ENCODE results near the gene MBLAC1. TPM values are rescaled to one million over a fixed set of nuclear protein-coding genes. Genes with fewer than 3 reads are reported as not detected.

MBLAC1 gene, protein sequence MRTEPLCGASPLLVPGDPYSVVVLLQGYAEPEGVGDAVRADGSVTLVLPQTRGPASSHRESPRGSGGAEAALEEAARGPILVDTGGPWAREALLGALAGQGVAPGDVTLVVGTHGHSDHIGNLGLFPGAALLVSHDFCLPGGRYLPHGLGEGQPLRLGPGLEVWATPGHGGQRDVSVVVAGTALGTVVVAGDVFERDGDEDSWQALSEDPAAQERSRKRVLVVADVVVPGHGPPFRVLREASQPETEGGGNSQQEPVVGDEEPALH
- 1 to 10 TPM; 1.2 to 2.6 (median 1.5) TPM for polyA plus RNA-seq (ENCODE audit: insufficient read length in 4 of 4)

DNA sequence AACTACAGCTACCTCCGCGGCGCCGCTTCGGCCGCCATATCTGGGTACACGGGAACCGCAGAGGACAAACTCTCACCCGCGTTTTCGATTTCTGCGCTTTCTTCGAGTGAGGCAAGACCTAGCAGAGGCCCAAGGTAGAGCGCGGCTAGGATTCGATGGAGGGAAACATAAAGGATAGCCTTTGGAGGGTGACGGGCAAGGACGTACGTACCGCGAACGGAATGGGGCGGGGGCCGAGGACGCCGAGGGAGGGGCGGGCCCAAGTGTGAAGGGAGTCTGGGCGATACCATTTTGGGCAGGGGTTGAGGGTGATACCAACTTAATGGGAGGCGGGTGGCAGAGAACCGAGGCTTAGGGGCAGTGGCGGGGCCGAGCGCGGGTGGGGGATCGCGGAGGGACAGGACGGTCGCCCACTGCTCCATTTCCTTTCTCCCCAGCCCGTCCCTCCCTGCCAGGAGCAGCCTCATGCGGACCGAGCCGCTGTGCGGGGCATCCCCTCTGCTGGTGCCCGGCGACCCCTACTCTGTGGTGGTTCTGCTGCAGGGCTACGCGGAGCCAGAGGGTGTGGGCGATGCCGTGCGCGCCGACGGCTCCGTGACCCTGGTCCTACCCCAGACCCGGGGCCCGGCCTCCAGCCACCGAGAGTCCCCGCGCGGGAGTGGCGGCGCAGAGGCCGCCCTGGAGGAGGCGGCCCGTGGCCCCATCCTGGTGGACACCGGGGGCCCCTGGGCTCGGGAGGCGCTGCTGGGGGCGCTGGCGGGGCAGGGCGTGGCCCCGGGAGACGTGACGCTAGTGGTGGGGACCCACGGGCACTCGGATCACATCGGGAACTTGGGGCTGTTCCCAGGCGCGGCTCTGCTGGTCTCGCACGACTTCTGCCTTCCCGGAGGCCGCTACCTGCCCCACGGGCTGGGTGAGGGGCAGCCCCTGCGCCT is at the start of gene MBLAC1:
Gene MBLAC1 (plus strand): TSS at position 37 of the 935 bp plus-strand sequence. CDS start 429 bp downstream, at position 466.
- peak; percentile 92 to 95 (median 94) for DNase-seq (ENCODE audit: low read depth in 4 of 4, low spot score in 3 of 4)

DNA sequence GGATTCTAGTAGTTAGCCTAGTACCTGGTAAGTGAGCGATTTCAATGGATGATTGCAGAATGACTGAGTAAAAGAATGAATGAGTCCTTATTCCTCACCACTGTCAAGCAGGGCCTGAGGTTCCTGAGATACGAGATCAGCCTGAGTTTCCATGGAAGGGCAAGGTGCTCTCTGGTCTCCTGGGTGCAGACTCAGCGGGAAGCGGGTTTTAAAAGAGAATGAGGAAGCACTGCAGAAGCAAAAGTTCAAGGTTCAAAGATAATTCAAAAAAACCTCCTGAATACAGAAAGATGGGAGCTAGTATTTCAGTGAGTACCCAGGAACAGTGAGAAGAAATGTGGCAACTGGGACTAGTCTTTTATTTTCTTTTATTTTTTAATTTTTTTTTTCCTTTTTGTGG is 49.6 kb upstream of the MBLAC1 start:
- DNase-seq (ENCODE audit: low read depth in 4 of 4, low spot score in 3 of 4): no peak

- no peak for DNase-seq (ENCODE audit: low read depth in 4 of 4, low spot score in 3 of 4)
Observed at GRCh38 chr7:100079024-100079560, 47.7 kb upstream of the MBLAC1 start.

GRCh38 chr7:100080907-100081534 is 45.7 kb upstream of the MBLAC1 start:
- peak in 1 of 4 donors; percentile 22 for DNase-seq (ENCODE audit: low read depth in 4 of 4, low spot score in 3 of 4)

GRCh38 chr7:100081535-100082102 is 45.1 kb upstream of the MBLAC1 start, which contains the start of gene ZNF3:
ZNF3 (minus strand) TSS chr7:100081723; CDS start chr7:100077357, 4,366 bp downstream.
- peak; percentile 96 to 99 (median 98) for DNase-seq (ENCODE audit: low read depth in 4 of 4, low spot score in 3 of 4)

DNA sequence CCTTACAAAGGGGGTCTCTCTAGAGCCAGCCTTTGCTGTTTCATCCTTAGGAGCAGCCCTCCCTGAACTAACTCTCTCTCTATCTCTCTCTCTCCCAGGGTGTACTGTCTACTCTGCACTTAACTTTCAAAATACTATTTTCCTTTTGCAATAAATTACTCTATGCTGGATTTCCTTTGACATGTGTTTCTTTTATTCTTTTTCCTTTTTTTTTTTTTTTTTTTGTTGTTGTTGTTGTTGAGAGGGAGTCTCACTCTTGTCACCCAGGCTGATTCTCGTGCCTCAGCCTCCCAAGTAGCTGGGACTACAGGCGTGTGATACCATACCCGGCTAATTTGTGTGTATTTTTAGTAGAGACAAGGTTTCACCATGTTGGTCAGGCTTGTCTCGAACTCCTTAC is 43.8 kb upstream of the MBLAC1 start:
- no peak for DNase-seq (ENCODE audit: low read depth in 4 of 4, low spot score in 3 of 4)

GRCh38 chr7:100085515-100085914 is 41.3 kb upstream of the MBLAC1 start:
- no peak for DNase-seq (ENCODE audit: low read depth in 4 of 4, low spot score in 3 of 4)

DNA sequence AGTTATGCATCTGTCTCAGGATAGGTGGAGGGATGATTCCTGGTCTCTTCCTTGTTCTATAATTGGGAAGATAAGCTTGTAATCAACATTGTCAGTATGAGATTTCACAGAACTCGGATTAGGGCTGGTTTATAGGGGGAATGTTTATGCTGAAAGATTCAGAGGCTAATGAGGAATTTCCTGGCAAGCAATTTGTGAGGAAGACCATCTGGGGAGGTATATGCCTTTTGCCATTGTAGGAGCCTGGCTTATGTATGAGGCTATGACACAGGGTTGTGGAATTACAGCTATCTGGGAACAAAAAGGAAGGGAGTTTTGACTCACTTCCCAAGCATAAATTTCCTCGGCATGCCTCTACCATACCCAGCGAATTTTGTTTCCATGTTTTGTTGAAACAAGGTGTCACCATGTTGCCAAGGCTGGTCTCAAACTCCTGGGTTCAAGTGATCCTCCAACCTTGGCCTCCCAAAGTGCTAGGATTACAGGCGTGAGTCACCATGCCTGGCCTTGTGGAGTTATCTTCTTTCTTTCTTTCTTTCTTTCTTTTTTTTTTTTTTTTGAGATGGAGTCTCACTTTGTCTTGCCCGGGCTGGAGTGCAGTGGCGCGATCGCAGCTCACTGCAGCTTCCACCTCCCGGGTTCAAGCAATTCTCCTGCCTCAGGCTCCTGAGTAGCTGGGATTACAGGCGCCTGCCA is 39.6 kb upstream of the MBLAC1 start:
- DNase-seq (ENCODE audit: low read depth in 4 of 4, low spot score in 3 of 4): peak in 2 of 4 donors; percentile 33 to 47

- no peak for DNase-seq (ENCODE audit: low read depth in 4 of 4, low spot score in 3 of 4)
Observed at GRCh38 chr7:100088095-100088620, 38.6 kb upstream of the MBLAC1 start.

GRCh38 chr7:100088621-100089457 is 37.9 kb upstream of the MBLAC1 start, which contains the start of gene COPS6:
COPS6 (plus strand) TSS chr7:100088969; CDS start chr7:100088991, 22 bp downstream.
- peak in 3 of 4 donors; percentile 61 to 69 (median 61) for DNase-seq (ENCODE audit: low read depth in 4 of 4, low spot score in 3 of 4)

- DNase-seq (ENCODE audit: low read depth in 4 of 4, low spot score in 3 of 4): no peak
Observed at GRCh38 chr7:100089458-100090196, 37.1 kb upstream of the MBLAC1 start.

DNA sequence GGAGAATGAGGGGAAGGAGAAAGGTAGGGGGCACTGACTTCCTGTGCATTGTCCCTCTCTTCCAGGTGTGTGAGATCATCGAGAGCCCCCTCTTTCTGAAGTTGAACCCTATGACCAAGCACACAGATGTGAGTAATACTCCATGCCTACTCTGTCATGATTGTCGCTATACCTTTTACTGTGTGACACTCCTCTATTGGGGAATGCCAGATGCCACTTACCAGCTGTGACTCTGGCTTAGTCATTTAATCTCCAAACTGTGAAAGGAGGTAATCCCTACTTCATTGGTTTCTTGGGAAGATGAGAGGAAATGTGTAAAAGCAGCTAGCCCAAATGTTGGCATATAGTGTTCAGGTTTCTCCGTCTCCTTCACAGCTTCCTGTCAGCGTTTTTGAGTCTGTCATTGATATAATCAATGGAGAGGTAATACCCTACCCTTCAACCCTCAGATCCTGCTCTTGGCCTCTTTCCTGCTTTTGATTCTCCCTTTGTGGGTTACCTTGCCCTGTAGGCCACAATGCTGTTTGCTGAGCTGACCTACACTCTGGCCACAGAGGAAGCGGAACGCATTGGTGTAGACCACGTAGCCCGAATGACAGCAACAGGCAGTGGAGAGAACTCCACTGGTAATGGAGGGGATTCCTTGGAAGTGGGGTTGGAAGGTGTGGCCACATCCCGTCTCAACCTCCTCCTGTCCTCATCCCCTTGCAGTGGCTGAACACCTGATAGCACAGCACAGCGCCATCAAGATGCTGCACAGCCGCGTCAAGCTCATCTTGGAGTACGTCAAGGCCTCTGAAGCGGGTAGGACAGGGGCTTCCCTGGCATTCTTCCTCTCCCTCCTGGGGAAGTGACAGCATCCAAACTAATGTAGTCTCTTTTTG is 36.0 kb upstream of the MBLAC1 start:
- no peak for DNase-seq (ENCODE audit: low read depth in 4 of 4, low spot score in 3 of 4)

GRCh38 chr7:100091411-100092181 is 35.2 kb upstream of the MBLAC1 start:
- no peak for DNase-seq (ENCODE audit: low read depth in 4 of 4, low spot score in 3 of 4)

DNA sequence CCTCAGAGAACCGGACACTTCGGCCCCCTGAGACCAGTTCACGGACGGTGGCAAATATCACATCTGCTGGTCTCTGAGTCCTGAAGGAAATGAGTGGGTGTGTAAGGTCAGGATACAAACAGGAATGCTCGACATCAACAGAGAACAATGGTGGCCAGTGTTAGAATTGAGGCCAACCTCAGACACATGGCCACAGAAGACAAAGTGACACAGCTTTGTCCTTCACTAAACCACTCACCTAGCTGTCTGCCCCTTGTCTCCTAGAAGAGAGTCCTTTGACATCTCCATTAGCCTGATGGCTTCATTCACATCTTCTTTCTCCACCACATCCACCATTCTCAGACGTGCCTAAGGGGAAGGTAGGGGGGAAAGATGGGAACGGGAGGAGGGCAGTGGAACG is 33.7 kb upstream of the MBLAC1 start:
- DNase-seq (ENCODE audit: low read depth in 4 of 4, low spot score in 3 of 4): no peak

DNA sequence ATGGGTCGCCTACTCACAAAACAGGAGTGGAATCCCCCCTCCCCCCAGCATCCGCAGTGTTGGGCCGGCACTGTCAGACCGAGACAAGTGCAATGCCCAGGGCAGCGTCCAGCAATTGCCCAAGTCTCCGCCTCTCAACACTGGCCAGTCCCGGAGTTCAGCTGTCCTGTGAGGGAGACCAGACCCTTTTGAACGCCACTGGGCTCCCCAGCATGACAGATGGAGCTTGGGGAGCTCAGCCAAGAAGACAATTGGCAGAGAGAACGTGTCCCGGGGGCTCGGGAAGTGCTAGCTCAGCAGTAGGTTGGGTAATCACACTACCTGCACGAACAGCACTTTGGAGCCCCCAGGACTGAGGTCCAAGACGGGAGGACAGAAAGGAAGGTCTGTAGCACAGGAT is 33.3 kb upstream of the MBLAC1 start:
- no peak for DNase-seq (ENCODE audit: low read depth in 4 of 4, low spot score in 3 of 4)

- DNase-seq (ENCODE audit: low read depth in 4 of 4, low spot score in 3 of 4): no peak
Observed at GRCh38 chr7:100093925-100094486, 32.8 kb upstream of the MBLAC1 start.
